ENCODE results near the gene DZIP1. TPM values are rescaled to one million over a fixed set of nuclear protein-coding genes. Genes with fewer than 3 reads are reported as not detected.
"Not testable (repeated sequence)": the region's sequence is repeated elsewhere in the genome, so short reads cannot be mapped to it uniquely, and the experiment has no call there.

Gene DZIP1
- polyA plus RNA-seq, 3 donors = 59.1 to 73.8 (median 65.4) TPM

DNA sequence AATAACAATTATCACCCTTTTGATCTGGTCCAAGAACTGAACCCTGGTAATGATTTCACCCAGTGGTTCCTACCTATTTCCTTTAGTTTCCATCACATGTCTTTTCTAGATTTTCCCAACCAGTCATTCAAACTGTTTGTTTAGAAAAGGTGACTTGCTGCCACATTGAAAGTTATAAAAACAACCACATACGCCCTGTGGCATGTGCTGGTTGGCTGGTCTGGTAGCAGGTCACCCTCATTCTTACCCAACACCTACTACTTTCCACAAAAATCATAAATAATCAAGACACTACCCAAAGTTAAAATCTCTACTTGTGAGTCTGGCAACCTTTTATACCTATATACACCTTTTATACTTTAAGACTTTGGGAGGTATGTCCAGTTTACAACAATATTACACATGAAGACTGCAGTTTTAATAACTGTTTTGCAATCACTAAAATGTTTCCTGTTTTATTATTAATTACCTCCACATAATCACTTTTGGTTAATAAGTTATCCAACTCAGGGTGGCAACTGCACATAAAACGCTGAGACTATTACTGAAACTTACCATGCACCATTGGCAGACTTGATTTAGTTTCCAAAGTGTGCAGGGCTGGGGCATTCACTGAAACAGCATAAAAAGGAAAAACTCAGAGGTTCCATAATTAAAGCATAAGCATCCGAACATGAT is 38.9 kb downstream of the DZIP1 start:
- no peak for DNase-seq

DNA sequence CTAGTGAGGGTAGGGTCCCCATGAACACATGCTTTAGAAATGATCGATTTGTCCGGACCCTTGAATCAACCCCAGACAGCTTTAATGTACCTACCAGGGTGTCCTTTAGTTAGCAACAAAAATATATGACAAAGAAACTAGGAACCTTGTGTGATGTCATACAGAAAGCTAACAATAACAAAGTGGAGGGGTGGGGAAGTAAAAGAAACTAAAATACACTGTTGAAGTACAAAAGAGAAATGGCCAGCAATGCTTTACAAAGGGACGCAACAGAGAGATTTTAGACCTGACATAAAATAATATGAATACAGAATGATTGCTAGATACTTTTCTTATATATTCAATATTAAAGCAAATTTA is 40.0 kb downstream of the DZIP1 start:
- DNase-seq = no peak

DNA sequence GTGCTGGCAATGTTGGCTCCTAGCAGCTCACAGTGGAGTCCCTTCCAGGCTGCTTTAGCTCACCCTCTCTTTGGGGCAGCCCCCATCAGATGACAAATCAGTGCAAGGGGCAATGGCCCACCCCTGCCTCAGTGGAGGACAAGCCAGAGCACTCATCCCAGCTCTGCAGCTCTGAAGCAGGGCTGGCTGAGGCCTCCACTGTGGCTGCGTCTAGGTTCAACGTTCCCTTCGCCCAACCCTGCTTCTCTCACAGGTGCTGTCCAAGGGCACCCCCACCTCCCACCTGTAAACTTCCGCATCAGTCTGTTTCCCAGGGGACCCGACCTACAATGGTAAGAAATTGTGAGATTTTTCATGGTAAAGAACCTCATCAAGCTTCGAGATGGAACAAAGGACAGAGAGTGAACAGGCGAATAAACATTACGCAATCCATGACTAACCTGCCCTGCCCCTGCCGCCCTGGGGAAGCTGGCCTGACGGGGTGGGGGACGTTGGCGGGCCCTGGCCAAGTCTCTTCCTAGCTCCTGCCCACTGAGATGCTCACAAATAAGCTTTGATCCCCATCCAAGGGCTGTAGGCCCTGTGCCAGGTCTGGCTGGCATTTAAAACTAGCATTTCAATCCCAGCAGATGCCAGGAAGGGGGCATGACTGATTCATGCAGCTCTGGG is 40.5 kb downstream of the DZIP1 start:
- no peak for DNase-seq

DNA sequence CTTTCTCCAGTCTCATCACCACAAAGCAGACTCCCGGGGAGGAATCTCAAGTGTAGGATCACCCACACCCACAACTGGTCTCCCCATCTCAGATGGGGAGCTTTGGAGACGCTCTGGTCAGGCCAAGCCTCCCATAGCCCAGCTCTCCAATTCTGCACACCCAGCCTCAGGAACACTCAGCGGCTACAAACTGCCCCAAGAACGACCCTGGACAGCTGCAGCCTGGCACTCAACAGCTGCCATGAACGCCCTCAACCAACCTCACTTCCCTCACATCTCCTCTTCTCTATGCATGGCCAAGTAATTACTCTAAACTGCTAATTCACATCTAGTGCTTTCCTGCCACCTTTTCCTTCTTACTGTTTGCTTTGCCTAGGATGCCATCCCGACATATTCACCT is 42.6 kb downstream of the DZIP1 start:
- DNase-seq = no peak

DNA sequence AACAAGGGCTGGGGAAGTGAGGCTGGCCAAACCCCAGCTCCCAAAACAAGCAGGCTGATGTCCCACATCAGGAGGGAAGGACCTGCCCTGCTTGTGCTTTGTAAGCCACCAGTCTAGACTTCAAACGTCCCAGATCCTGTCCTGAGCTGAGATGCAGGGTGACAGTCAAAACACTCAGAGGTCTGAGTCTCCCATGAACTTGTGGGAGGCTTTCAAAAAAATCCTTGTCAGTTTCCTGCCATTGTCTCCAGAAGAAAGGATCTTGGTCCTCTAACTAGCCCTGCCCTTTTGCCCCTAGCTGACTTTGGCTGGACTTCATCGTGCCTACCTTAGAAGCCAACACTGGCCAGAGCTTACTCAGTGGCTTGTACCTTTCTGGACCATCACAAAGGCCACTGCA is 43.3 kb downstream of the DZIP1 start:
- no peak for DNase-seq

DNA sequence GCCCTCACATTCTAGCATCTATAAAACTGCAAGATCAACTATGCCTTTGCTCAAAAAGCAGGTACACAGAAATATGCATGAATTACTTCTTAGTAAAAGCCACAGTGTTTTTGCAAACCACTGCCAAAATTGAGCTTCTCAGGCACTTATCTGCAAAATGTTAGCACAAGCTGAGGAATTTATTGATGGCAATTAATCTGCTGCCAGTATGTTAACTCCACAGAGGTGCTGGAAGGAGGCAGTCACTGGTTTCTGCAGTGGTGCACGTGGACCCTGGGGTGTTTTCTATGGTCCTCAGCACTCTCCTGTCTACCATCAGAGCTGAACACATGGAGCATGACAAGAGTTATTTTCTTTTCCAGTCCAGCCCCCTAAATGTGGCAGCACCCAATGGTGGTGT is 47.8 kb downstream of the DZIP1 start:
- no peak for DNase-seq

DNA sequence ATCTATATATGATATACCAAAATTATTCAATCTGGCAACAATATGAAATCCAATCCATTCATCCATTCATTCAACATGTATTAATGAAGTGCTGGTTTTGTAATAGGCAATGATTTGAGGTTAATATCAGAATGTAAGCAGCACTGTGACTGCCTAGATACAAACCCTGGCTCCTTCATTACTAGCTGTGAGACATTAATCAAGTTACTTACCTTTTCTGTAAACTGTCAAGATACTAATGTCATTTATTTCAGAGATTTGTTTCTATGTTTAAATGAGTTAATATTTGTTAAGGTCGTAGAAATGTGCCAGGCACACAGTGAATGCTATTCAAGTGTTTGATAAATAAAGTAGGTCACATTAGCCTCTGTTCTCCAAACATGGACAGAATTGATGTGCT is 51.0 kb downstream of the DZIP1 start:
- no peak for DNase-seq

DNA sequence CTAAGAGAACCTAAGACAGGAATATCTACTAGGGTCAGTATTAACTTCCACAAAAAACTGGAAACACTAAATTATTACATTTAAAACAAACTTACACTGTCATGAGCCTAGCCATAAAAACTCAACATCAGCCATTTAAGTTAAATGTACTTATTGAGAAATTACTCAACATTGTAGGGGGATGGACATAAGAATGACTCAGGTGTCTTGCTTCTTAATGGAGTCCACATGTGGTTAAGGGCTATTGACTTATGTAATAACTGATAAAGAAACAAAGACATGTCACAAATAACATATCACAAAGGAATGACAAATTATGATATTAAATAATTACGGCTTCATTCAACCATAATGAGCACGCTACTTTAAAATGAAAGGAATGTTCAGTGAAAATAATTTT is 55.8 kb downstream of the DZIP1 start:
- no peak for DNase-seq

DNA sequence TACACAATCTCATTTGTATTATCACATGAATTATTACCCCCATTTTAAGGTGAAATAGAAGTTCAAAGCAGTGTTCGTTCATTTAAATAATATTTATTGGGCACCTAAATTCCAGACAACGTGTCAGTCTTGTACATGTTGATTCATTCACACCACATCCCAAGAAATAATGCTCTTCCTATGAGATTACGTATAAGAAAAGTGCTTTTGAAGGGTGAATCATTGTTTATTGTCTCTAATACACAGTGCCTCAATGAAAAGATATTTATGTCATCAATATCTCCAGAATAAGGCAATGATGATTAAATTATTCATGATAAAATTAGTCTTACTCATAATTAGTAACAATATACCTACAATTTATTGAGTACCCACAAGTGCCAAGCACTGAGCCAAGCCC is 56.4 kb downstream of the DZIP1 start:
- no peak for DNase-seq

DNA sequence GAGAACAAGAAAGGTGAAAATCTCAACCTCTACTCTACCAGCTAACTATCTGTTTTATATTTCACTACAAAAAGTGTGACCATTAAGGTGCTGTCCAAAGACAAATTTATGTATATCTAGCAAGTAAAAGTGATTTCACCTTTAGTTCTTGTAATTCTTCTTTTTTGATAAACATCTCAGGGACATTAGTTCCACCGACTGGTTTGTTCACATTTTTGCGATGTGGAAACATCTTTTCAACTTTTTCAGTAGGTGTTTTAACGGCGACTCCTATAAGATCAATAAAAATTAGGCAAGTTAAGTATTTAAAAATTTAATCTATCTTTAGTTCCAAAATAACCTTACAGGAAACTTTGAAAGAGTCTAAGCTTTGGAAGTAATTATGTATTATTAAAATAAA is 58.6 kb downstream of the DZIP1 start:
- no peak for DNase-seq

DNA sequence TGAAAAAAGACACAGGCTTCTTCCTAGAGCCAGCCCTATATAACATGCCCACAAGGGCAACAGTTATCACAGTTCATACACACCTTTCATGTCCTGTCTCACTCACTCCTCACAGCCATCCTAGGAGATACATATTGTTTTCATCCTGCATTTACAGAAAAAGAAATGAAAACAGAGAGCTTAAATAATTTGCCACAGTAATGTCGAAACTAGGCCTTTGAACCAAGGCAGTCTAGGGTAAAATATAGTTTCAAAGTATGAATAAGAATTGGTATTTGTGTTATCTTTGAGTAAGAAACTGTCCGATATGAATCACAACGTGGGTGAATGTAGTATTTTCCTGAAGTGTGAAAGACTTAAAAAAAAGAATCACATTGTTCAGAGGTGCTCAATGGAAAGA is 65.2 kb downstream of the DZIP1 start:
- no peak for DNase-seq

DNA sequence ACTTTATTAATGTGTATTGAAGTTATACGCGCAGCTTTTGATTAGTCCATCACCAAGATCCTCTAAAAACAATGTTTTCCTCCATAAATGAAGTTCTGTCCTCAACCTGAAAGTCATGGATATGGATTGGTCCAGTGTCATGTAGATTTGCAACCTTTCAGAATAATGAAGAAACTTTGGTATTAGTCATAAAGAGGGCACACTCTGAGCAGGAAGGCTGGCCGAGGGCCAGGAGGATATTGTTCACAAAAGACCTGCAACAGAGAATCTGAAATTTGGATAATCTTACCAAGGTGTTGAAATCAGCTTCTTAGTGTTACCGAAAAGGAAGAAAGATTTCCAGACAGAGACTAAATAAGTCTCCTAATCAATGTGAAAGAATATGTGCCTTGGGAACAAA is 71.3 kb downstream of the DZIP1 start:
- DNase-seq = no peak

DNA sequence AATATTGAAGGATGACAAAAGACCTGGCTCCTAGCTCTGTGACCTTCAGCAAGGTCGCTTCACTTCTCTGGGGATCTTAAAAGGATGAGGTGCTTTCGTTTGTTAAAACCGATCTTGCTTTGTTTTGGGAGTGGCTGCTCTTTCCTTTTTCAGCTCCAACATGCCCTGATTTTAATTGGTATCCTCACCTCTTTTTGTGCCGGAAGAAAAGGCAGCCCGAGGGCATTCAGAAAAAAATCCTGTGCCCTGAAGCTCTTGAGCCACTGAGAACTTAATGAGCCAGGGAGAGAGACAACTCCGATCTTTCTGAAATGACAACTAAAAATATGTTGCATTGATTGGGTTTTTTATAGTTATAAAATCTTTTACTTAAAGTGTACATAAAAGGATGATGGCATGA is 72.6 kb downstream of the DZIP1 start:
- no peak for DNase-seq

DNA sequence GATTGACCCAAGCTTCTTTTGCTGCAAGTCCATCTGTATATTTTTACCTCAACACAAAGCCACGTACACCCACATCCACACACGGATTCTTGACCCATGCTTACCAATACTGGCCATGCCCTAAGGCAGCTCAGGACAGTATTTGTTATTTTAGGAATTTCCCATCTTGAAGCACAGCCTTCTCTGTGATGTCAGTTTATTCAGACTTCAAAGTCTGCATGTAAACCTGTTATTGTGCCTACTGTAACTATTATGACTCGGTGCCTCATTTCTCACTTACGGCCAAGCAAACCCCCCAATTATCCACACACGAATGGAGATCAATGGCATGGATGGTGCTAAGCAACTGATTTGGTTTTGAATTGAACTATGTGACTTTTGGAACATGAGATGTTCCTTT is 74.5 kb downstream of the DZIP1 start:
- DNase-seq = no peak

DNA sequence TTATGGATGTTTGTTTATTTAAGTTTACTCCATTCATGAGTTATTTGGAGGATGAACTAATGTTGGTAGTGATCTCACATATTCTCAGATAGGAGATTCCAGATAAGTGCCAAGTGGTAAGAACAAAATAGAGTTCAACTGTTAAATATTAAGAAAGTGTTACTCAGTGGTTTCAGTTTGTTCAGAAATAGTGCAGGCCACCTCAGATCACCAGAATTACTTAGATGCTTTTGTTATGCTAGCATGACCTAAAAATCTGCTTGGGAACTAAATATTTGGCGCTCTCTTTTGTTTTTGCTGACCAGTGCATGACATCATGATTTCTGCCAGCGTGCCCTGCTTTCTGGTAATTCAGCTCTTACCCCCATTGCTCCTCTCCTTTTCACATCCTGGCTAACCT is 76.4 kb downstream of the DZIP1 start:
- DNase-seq = no peak

DNA sequence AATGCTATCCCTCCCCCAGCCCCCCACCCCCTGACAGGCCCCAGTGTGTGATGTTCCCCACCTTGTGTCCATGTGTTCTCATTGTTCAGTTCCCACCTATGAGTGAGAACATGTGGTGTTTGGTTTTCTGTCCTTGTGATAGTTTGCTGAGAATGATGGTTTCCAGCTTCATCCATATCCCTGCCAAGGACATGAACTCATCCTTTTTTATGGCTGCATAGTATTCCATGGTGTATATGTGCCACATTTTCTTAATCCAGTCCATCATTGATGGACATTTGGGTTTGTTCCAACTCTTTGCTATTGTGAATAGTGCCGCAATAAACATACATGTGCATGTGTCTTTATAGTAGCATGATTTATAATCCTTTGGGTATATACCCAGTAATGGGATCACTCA is 78.7 kb downstream of the DZIP1 start:
- DNase-seq = not testable (repeated sequence)

DNA sequence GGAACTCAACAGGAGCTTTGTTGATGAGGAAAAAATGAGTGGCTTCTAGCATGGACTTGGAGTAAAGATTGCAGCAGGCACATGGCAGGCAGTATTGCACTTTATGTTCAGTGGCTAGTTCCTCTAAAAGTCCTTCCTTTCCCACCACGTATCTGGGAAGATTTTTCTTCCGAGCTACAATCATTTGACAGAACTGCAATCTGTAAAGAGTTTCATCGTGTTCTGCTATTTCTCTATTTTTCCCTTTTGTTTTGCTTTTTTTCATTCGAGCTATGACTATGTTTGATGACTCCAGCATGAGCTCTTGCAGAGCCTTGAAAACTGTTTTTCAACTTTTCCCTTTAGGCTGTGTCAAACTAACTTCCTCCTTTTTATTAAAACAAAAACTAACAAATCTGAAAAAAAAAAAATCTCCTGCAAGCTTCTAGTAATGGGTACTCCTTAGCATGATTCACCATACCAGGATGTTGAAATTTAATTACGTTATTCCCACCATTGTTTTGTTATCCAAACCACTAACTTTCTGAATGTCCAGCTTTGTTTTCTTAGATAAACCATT is 79.7 kb downstream of the DZIP1 start:
- no peak for DNase-seq

DNA sequence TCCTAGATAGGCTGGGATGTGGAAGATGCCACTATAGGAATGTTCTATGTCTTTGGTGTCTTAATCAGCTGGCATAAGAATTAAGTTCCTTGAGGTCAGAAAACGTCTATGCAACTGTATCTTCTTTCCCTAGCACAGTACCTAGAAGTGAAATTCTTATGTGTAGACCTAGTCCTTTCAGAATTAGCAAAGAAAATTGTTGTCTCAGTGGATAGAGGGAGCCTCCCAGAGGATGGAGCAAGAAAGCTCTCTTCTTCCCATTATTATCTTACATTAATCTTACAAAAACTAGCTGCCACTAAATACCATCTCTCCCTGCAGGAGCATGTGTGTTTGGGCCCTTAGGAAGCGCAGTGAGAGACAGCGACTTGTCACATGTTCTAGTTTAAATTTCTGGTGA is 80.4 kb downstream of the DZIP1 start:
- no peak for DNase-seq

DNA sequence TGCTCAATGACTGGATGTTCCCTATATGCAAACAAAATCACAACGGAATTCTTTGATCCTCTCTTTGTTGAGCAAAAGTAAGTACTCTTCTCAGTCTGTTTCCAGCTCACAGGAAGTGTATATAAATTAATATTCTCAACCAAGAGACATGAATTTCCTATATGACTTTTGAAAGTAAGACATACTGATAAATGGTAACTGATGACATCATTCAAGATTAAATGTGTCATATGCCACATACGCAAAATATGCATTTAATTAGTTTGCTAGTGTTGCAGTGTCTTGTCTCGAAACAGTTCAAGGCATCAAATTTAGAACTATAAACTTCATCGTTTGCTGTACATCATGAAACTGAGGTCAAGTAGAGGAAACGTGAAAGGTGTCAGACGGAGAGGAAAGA is 84.1 kb downstream of the DZIP1 start:
- no peak for DNase-seq

DNA sequence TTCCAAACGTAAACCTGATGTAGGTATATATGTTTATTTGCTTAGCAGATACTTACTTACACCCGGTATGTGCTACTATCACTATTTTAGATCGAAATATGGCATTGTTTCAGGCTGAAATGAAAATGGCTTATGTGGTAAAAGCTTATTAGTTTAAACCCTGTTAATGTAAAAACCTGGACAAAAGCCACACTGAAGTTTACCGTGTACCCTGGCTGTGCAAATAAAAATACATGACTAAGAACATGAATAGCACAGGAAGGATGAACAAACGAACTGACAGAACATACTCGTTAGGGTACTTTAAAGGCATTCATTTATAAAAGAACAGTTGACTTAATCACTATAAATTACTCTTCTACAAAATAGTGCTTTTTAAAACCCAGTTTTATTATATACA is 85.4 kb downstream of the DZIP1 start:
- no peak for DNase-seq

DNA sequence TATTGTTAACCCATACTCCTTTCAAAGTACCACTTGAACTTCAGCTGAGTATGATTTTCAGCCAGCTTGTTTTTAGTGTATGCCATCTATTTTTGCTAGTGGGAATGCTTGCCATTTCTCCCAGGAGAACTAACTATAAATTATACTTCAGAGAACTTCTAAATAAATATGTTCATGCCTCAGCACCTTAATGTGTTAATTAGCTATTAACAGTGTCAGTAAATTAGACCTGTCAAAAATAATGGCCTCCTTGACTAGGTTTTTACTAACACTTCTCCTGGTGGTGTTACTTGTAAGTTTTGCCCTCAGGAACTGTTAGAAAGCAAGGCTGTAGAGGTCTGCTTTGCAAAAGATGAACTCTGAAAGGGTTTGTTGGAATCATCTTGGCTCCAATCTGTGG is 87.5 kb downstream of the DZIP1 start:
- no peak for DNase-seq

DNA sequence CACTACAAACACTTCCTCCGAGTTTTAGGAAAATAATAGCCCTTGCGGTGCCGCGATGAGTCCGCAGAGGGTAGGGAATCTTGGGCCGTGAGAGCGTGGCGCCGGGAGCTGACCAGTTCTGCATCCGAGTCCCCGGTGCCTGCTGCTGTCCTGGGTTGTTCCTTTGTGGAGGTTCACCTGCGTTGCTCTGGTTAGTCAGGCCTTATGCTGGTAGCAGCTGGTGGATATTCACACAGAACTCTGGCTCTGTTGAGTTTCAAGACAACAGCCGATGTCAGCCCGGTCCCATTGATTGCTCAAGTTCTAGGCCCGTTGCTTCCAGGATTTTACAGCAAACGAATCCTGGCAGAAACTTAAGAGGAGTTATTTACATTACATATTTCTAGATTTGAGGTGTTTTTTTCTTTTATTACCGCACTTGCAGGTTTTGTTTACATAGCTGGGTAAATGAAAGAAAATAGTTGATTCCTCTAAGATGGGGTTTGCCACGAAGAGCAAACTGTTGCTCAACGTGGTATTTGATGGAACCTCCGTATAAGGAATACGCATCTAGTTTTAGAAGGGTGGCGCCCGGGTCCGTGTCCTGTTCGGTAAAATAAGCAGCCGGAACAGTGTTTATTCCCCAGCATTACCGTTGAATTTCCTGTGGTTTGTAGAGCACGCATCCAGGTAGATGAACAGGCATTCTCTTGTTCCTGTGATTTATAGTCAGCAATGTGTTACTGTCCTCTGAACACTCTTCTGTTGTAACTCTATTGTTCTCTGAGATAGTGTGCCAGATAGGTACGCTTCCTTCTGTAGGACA is 90.7 kb downstream of the DZIP1 start:
- no peak for DNase-seq

All from renal pelvis (tissue), 4 donors.